HepG2 (cell line): ENCODE results near the gene RAB3GAP1. TPM values are rescaled to one million over a fixed set of nuclear protein-coding genes. Genes with fewer than 3 reads are reported as not detected.

Source experiments
- ATAC-seq: fragments of 200-7000 bp; cut with Tn5 transposase; 3 replicates; pipeline ENCODE4 v1.9.1; 2020; ENCODE audit warnings: mild to moderate bottlenecking, moderate library complexity
- BruUV-seq: library from RNA; stranded (reverse); fragments of 400-500 nt; replicated peaks from 2 replicates; lab custom pipeline; 2021; lab: Mats Ljungman, UMichigan
- CTCF ChIA-PET: fragments of 300-600 bp; formaldehyde crosslinking; extraction: SDS; loops from one replicate; lab custom pipeline; 2021; ENCODE audit warnings: low total read pairs, inconsistent platforms, low intra/inter-chr PET ratio; lab: Yijun Ruan, JAX
- POLR2A ChIA-PET: fragments of 350-600 bp; sonication (Branson Sonifier 250); formaldehyde crosslinking; loops from one replicate; lab custom pipeline; 2020; ENCODE audit warnings: antibody characterized with exemption, inconsistent platforms; lab: Yijun Ruan, JAX
- DNase-seq: peaks from one replicate; pipeline ENCODE4 v3.0.0-alpha.2; 2015; ENCODE audit warnings: low spot score
- FAIRE-seq: peaks from 3 replicates; lab custom pipeline; 2011; peaks lifted over from hg19 to GRCh38; lab: Jason Lieb, UNC
- H2AFZ ChIP-seq: one replicate; pipeline ENCODE4 v1.6.1; 2011; ENCODE audit warnings: low read length, inconsistent platforms
- H3K27ac ChIP-seq: fragments of 300-600 bp; 3 replicates; pipeline ENCODE4 v1.8.0; 2011; ENCODE audit warnings: mixed run types, mild to moderate bottlenecking, mixed read lengths, low read length, inconsistent platforms; ENCODE audit not compliant: insufficient read depth; ENCODE audit errors: extremely low read length
- H3K27me3 ChIP-seq, 2 experiments: fragments of 200-600 bp in 1 of 2; 2 replicates in 1 of 2; 3 replicates in 1 of 2; pipeline versions ENCODE4 v1.6.0 to v1.8.0; 2011; ENCODE audit warnings: low read length in 2 of 2, mild to moderate bottlenecking in 2 of 2, moderate library complexity in 2 of 2, inconsistent platforms in 1 of 2; ENCODE audit not compliant: insufficient read depth in 2 of 2, control insufficient read depth in 1 of 2
- H3K36me3 ChIP-seq, 2 experiments: fragments of 200-600 bp in 1 of 2; replicated peaks in 1 of 2; 2 replicates in 1 of 2; 3 replicates in 1 of 2; pipeline versions ENCODE4 v1.5.1 to v1.8.0; 2011; ENCODE audit warnings: low read length in 2 of 2, inconsistent platforms in 1 of 2; ENCODE audit not compliant: insufficient read depth in 2 of 2, control insufficient read depth in 1 of 2
- H3K4me1 ChIP-seq: 2 replicates; pipeline ENCODE4 v1.5.1; 2012; ENCODE audit warnings: low read length, inconsistent platforms; ENCODE audit not compliant: insufficient read depth
- H3K4me2 ChIP-seq: 2 replicates; pipeline ENCODE4 v1.6.0; 2011; ENCODE audit warnings: low read depth, low read length, inconsistent platforms
- H3K4me3 ChIP-seq, 3 experiments: fragments of 200-600 bp in 1 of 3; sonication (generic), shearing (Covaris generic) in 1 of 3; replicated peaks in 1 of 3; 2 replicates each; pipeline ENCODE4 v1.5.1; 2011 to 2016; ENCODE audit warnings: low read length in 3 of 3, inconsistent platforms in 2 of 3, low read depth in 2 of 3, mild to moderate bottlenecking in 2 of 3, control low read depth in 1 of 3, mixed read lengths in 1 of 3; ENCODE audit not compliant: insufficient read depth in 1 of 3
- H3K79me2 ChIP-seq: one replicate; pipeline ENCODE4 v1.6.1; 2011; ENCODE audit warnings: low read length, inconsistent platforms; ENCODE audit not compliant: insufficient read depth
- H3K9ac ChIP-seq: 2 replicates; pipeline ENCODE4 v1.6.0; 2011; ENCODE audit warnings: mild to moderate bottlenecking, low read depth, low read length, inconsistent platforms; ENCODE audit not compliant: insufficient read depth
- H3K9me3 ChIP-seq: 2 replicates; pipeline ENCODE4 v1.5.1; 2012; ENCODE audit warnings: mild to moderate bottlenecking, low read length
- H4K20me1 ChIP-seq: 2 replicates; pipeline ENCODE4 v1.6.0; 2011; ENCODE audit warnings: inconsistent platforms, mild to moderate bottlenecking, low read length, moderate library complexity; ENCODE audit not compliant: insufficient read depth
- ARID2 ChIP-seq: sonication (generic); formaldehyde crosslinking; IDR thresholded peaks from 2 replicates; pipeline ENCODE4 v1.8.1; 2022; ENCODE audit warnings: mild to moderate bottlenecking, missing genetic modification reagents, borderline replicate concordance
- CHD4 ChIP-seq: fragments of 200-600 bp; sonication (generic); IDR thresholded peaks from 2 replicates; pipeline ENCODE4 v1.7.0; 2017; ENCODE audit warnings: mild to moderate bottlenecking, low read length, borderline replicate concordance
- FOXJ3 ChIP-seq: sonication (generic); formaldehyde crosslinking; IDR thresholded peaks from 2 replicates; pipeline ENCODE4 v1.4.0; 2020; ENCODE audit warnings: missing genetic modification reagents, mild to moderate bottlenecking, borderline replicate concordance
- POLR2A ChIP-seq, 2 experiments: IDR thresholded peaks; 2 replicates each; pipeline ENCODE4 v1.6.1; 2011; ENCODE audit warnings: low read depth in 2 of 2, low read length in 2 of 2, mild to moderate bottlenecking in 1 of 2, moderate library complexity in 1 of 2; ENCODE audit not compliant: insufficient read depth in 1 of 2
- SMARCC2 ChIP-seq: fragments of 450-650 bp; IDR thresholded peaks from 2 replicates; pipeline ENCODE4 v1.6.1; 2017; ENCODE audit warnings: antibody characterized with exemption, mild to moderate bottlenecking
- TCF7L2 ChIP-seq: IDR thresholded peaks from 2 replicates; pipeline ENCODE4 v1.6.1; 2011; ENCODE audit warnings: mild to moderate bottlenecking, low read depth, low read length, moderate library complexity
- U2AF2 ChIP-seq: fragments of 200-400 bp; formaldehyde crosslinking; IDR thresholded peaks from 2 replicates; pipeline ENCODE4 v1.6.1; 2017; ENCODE audit warnings: low read depth, mild to moderate bottlenecking, low read length
- ZNF224 ChIP-seq: sonication (generic); formaldehyde crosslinking; IDR thresholded peaks from 2 replicates; pipeline ENCODE4 v1.5.0; 2020; ENCODE audit warnings: mild to moderate bottlenecking, missing genetic modification reagents
- ZNF232 ChIP-seq: sonication (generic); formaldehyde crosslinking; IDR thresholded peaks from 2 replicates; pipeline ENCODE4 v1.4.0; 2020; ENCODE audit warnings: missing genetic modification reagents, borderline replicate concordance
- ZNF879 ChIP-seq: sonication (generic); formaldehyde crosslinking; IDR thresholded peaks from 2 replicates; pipeline ENCODE4 v1.8.1; 2023; ENCODE audit warnings: missing genetic modification reagents
- ZSCAN25 ChIP-seq: sonication (generic); formaldehyde crosslinking; IDR thresholded peaks from 2 replicates; pipeline ENCODE4 v1.8.0; 2022; ENCODE audit warnings: mild to moderate bottlenecking, missing genetic modification reagents
- WGBS: methylation state at CpG from one replicate; pipeline ENCODE4 v1.1.6; 2017; ENCODE audit warnings: low lambda C conversion rate; 5-methylcytosine and 5-hydroxymethylcytosine counted together
- in situ Hi-C: cut with HindIII; loops from 2 replicates; pipeline ENCODE4 v1.10.0; 2017; ENCODE audit warnings: low pct_unique_long_range_greater_than_20kb; ENCODE audit not compliant: extremely low pct_ligation_motif_present
- intact Hi-C: fragments of 100-400 bp; cut with micrococcal nuclease; formaldehyde crosslinking; loops from one replicate; pipeline ENCODE4 v1.10.0; 2022; ENCODE audit not compliant: unreplicated experiment
- polyA plus RNA-seq, 8 experiments: library from polyadenylated mRNA; depleted of rRNA in 3 of 8; stranded (reverse) in 7 of 8; unstranded in 1 of 8; fragments of >200 nt; fragmentation: Illumina TruSeq in 4 of 8; extraction: Trizol in 4 of 8; gene quantifications; 2 replicates each; pipeline versions ENCODE4 v1.2.1 to v1.2.3, GENCODE V29; 2011 to 2016; ENCODE audit warnings: low read depth in 4 of 8, missing spikeins in 1 of 8, mixed read lengths in 1 of 8; ENCODE audit not compliant: insufficient read depth in 1 of 8
- small RNA-seq, 3 experiments: library from RNA; depleted of rRNA; stranded (forward); fragments of <200 nt; gene quantifications; one replicate each; pipeline ENCODE3, GENCODE V24; 2012; ENCODE audit warnings: low read depth in 2 of 3, low replicate concordance in 1 of 3; ENCODE audit not compliant: insufficient read length in 3 of 3, insufficient read depth in 2 of 3
- total RNA-seq, 5 experiments: library from RNA; depleted of rRNA; stranded (reverse); fragments of >200 nt; fragmentation: Illumina TruSeq; extraction: Trizol; gene quantifications; 2 replicates each; pipeline ENCODE4 v1.2.3, GENCODE V29; 2016; ENCODE audit warnings: low read depth in 1 of 5
- TF ChIP-seq, protein P1 (sequence below): sonication (generic); formaldehyde crosslinking; IDR thresholded peaks from 2 replicates; pipeline ENCODE4 v1.8.0; 2022; ENCODE audit warnings: mild to moderate bottlenecking, missing genetic modification reagents, moderate library complexity

RAB3GAP1 gene
- total and polyA plus RNA-seq, 2 of the 13 experiments (the other 11 are each of a cell fraction or from before 2014, with no cell fraction given) = 15.2 to 48.8 TPM

GRCh38 chr2:135219226-135219625 is 167.1 kb downstream of the RAB3GAP1 start:
- DNase-seq (no peak), ATAC-seq (no peak), FAIRE-seq (no peak)
- TF ChIP-seq FOXJ3 (CRISPR knock-in tag) (no peak), U2AF2 (no peak), ZNF224 (CRISPR knock-in tag) (no peak), SMARCC2 (no peak), ARID2 (CRISPR knock-in tag) (no peak), CHD4 (no peak), ZNF232 (CRISPR knock-in tag) (no peak), POLR2A (IDR thresholded peaks at IDR 0.05; ENCODE audit: insufficient read depth in 1 of 2, low read depth in 2 of 2, low read length in 2 of 2) (no peak), ZSCAN25 (CRISPR knock-in tag) (no peak), ZNF879 (CRISPR knock-in tag) (no peak), TCF7L2 (no peak)
- TF ChIP-seq, protein P1, sequence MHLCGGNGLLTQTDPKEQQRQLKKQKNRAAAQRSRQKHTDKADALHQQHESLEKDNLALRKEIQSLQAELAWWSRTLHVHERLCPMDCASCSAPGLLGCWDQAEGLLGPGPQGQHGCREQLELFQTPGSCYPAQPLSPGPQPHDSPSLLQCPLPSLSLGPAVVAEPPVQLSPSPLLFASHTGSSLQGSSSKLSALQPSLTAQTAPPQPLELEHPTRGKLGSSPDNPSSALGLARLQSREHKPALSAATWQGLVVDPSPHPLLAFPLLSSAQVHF (CRISPR knock-in tag) = no peak
- H3K79me2 ChIP-seq = no peaks in the 10 kb centered on the region
- 100% methylated on average over 1 of the region's 1 CpG for WGBS
- H3K36me3 ChIP-seq = peaks cover 0 to 15% of the 10 kb centered on the region in 2 experiments; a peak in 2 of 5 replicates
- intact Hi-C loops = no loop called here
- no peaks in the 10 kb centered on the region for H3K27me3 ChIP-seq
- H3K9me3 ChIP-seq = no peaks in the 10 kb centered on the region
- no TSS peak for BruUV-seq
- no peak overlapping the region for H3K4me2 ChIP-seq
- H4K20me1 ChIP-seq = no peaks in the 10 kb centered on the region
- no peak overlapping the region for H3K27ac ChIP-seq
- H2AFZ ChIP-seq = no peak overlapping the region
- in situ Hi-C loops = no loop called here
- H3K4me1 ChIP-seq = no peaks in the 10 kb centered on the region
- no peak overlapping the region for H3K4me3 ChIP-seq
- ChIA-PET POLR2A (no interaction called here), CTCF (no interaction called here)
- no peak overlapping the region for H3K9ac ChIP-seq

Small RNA genes lying within 50 kb of the gene (small RNA-seq; reads per million reads assigned to genes)
- gene SNORA40B = 0 reads per million in 3 experiments

Other genes starting within 250 kb of the RAB3GAP1 start
- gene ACMSD, start 213.7 kb upstream of the RAB3GAP1 start, total RNA-seq (2016; rRNA removed; fragmentation: Illumina TruSeq; extraction: Trizol) = not detected in 2 replicates
- gene ACMSD, start 213.7 kb upstream of the RAB3GAP1 start, polyA plus RNA-seq (2011; rRNA removed) = 0.05 TPM in 1 of 2 replicates, not detected in the other
- gene CCNT2, start 133.5 kb upstream of the RAB3GAP1 start, total RNA-seq (2016; rRNA removed; fragmentation: Illumina TruSeq; extraction: Trizol) = 31.2 and 34.4 TPM in 2 replicates
- 20.5 and 22.1 TPM in 2 replicates for gene CCNT2, start 133.5 kb upstream of the RAB3GAP1 start, polyA plus RNA-seq (2011; rRNA removed)
- gene MAP3K19, start 4.8 kb upstream of the RAB3GAP1 start, total RNA-seq (2016; rRNA removed; fragmentation: Illumina TruSeq; extraction: Trizol) = not detected in 2 replicates
- not detected in 2 replicates for gene MAP3K19, start 4.8 kb upstream of the RAB3GAP1 start, polyA plus RNA-seq (2011; rRNA removed)